ENCODE measurements around the gene NKAIN1. TPM values are rescaled to one million over a fixed set of nuclear protein-coding genes. Genes with fewer than 3 reads are reported as not detected.

The NKAIN1 gene
- total RNA-seq, 1 experiment from 2014 or later: not detected

DNA sequence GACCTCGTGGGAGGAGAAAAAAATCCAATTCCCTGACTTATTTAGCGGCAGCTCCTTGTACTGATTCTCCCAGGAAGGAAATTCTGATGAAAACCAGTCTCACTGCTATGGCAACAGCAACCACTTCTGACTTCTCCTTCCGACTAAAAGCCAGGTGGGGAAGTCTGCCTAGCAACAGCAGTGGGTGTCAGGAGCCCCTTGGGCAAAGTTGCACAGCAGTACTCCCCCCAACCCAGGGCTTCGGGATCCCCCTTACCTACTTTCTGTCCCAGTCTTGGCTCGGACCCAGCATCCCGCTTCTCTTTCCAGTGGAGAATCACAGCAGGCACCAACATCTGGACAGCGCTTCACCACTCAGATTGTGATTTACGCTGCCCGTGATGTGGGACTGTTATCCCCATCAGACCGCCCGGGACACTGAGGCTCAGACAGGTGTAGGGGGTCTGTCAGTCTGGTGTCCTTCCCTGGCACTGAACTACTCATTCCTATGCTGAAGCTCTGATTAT, 24.6 kb downstream of the NKAIN1 start:
- TF ChIP-seq, protein P1, sequence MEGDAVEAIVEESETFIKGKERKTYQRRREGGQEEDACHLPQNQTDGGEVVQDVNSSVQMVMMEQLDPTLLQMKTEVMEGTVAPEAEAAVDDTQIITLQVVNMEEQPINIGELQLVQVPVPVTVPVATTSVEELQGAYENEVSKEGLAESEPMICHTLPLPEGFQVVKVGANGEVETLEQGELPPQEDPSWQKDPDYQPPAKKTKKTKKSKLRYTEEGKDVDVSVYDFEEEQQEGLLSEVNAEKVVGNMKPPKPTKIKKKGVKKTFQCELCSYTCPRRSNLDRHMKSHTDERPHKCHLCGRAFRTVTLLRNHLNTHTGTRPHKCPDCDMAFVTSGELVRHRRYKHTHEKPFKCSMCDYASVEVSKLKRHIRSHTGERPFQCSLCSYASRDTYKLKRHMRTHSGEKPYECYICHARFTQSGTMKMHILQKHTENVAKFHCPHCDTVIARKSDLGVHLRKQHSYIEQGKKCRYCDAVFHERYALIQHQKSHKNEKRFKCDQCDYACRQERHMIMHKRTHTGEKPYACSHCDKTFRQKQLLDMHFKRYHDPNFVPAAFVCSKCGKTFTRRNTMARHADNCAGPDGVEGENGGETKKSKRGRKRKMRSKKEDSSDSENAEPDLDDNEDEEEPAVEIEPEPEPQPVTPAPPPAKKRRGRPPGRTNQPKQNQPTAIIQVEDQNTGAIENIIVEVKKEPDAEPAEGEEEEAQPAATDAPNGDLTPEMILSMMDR (IDR thresholded peaks at IDR 0.05; ENCODE audit: unreplicated experiment): no peak
- H3K9me3 Mint-ChIP-seq (ENCODE audit: low read depth, unreplicated experiment): no peaks in the 10 kb centered on the region
- no TSS peak for BruUV-seq (replicated peaks)
- CTCF ChIA-PET: no interaction called here
- no peak overlapping the region for H3K27ac Mint-ChIP-seq (ENCODE audit: unreplicated experiment)
- intact Hi-C loops (cut with micrococcal nuclease; ENCODE audit: unreplicated experiment): no loop called here
- no peak overlapping the region for H3K4me3 Mint-ChIP-seq (ENCODE audit: low read depth, unreplicated experiment)
- no peak for DNase-seq
- peaks cover 24% of the 10 kb centered on the region for H3K27me3 Mint-ChIP-seq (ENCODE audit: unreplicated experiment)
- H3K36me3 Mint-ChIP-seq (ENCODE audit: insufficient read depth, unreplicated experiment): no peaks in the 10 kb centered on the region
- no peaks in the 10 kb centered on the region for H3K4me1 Mint-ChIP-seq (ENCODE audit: low read depth, unreplicated experiment)

DNA sequence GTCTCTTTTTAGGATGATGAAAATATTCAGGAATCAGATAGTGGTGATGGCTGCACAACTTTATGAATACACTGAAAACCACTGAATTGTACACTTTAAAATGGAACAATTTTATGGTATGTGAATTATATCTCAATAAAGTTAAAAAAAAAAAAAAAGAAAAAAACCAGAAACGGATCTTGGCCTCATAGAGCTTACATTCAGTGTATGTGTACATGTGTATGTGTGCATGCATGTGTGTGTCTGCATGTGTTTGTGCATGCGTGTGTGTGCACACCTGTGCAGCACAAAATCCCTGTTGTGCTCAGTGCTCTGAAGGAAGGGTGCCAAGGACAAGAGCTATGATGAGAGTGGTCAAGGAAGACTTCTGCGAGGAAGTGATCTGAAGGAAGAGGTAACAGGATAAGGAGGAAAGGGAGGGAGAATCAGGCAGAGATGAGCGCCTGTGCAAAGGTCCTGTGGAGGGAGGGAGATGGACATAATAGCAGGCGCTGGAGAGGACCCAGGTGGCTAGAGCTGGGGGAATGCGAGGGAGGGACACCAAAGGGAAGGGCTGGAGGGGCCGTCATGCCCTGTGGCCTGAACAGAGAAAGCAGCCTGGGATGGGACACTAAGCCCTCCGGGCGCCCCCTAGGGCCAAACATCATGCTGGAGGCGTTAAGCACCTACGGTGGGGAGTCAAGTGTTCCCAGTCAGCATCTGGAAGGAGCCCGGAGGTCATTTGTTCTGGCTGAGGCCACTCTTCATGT, 25.2 kb downstream of the NKAIN1 start:
- Mint-ChIP-seq H3K9me3 (ENCODE audit: low read depth, unreplicated experiment) (no peaks in the 10 kb centered on the region), H3K4me3 (ENCODE audit: low read depth, unreplicated experiment) (no peak overlapping the region), H3K36me3 (ENCODE audit: insufficient read depth, unreplicated experiment) (no peaks in the 10 kb centered on the region), H3K27me3 (ENCODE audit: unreplicated experiment) (peaks cover 24% of the 10 kb centered on the region), H3K27ac (ENCODE audit: unreplicated experiment) (no peak overlapping the region), H3K4me1 (ENCODE audit: low read depth, unreplicated experiment) (no peaks in the 10 kb centered on the region)
- TF ChIP-seq, protein P1 (IDR thresholded peaks at IDR 0.05; ENCODE audit: unreplicated experiment): no peak
- intact Hi-C loops (cut with micrococcal nuclease; ENCODE audit: unreplicated experiment): no loop called here
- BruUV-seq (replicated peaks): no TSS peak
- no peak for DNase-seq
- CTCF ChIA-PET: no interaction called here

DNA sequence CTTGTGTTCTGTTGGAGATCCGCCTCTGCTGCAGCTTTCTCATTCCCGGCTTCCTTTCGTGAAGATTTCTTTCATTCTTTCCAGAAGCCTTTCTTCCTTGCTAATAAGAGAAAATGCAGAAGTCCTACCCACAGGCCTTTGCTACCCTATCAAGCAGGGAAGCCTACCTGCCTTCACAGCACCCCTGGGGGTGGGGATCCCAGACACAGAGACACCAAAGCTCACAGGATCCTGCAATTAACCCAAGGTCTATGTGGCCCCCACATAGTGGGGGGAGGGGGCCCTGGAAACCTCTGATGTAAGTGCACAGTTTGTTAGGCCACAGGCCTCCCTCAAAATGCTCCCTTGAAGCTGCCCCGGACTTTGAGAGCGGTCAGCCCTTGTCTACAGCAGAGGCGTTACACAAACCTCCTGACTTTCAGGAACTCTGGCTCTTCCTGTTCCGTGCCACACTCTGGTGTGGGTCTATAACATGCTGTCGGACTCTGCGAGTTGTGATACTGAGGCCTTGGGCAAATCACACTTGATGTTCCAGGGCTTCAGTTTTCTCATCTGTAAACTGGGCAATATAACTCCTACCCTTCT, 31.2 kb downstream of the NKAIN1 start:
- TF ChIP-seq, protein P1 (IDR thresholded peaks at IDR 0.05; ENCODE audit: unreplicated experiment): no peak
- no peak overlapping the region for H3K4me3 Mint-ChIP-seq (ENCODE audit: low read depth, unreplicated experiment)
- intact Hi-C loops (cut with micrococcal nuclease; ENCODE audit: unreplicated experiment): no loop called here
- CTCF ChIA-PET: no interaction called here
- no peaks in the 10 kb centered on the region for H3K4me1 Mint-ChIP-seq (ENCODE audit: low read depth, unreplicated experiment)
- no peaks in the 10 kb centered on the region for H3K36me3 Mint-ChIP-seq (ENCODE audit: insufficient read depth, unreplicated experiment)
- no peak for DNase-seq
- H3K27me3 Mint-ChIP-seq (ENCODE audit: unreplicated experiment): peaks cover under 1% of the 10 kb centered on the region
- no TSS peak for BruUV-seq (replicated peaks)
- H3K27ac Mint-ChIP-seq (ENCODE audit: unreplicated experiment): no peak overlapping the region
- H3K9me3 Mint-ChIP-seq (ENCODE audit: low read depth, unreplicated experiment): no peaks in the 10 kb centered on the region

DNA sequence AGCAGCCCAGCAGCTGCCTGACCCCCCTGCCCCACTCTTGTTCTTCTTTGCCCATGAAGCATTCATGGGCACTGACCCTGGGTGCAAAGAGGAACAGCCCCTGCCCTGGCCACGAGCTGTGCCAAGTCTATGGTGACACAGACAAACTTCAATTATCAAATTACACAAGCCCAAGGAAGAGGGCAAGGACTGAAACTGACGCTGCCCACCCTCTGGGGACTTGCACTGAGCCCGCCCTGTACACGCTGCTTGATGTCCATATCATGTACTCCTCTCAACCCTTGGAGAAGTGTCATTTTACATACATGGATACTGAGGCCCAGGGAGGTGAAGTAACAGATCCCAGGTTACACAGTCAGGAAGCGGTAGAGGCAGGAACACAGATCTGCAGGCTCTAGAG, 32.1 kb downstream of the NKAIN1 start:
- intact Hi-C loops (cut with micrococcal nuclease; ENCODE audit: unreplicated experiment): no loop called here
- H3K4me3 Mint-ChIP-seq (ENCODE audit: low read depth, unreplicated experiment): no peak overlapping the region
- no peaks in the 10 kb centered on the region for H3K4me1 Mint-ChIP-seq (ENCODE audit: low read depth, unreplicated experiment)
- DNase-seq: no peak
- H3K27me3 Mint-ChIP-seq (ENCODE audit: unreplicated experiment): no peaks in the 10 kb centered on the region
- H3K9me3 Mint-ChIP-seq (ENCODE audit: low read depth, unreplicated experiment): no peaks in the 10 kb centered on the region
- H3K36me3 Mint-ChIP-seq (ENCODE audit: insufficient read depth, unreplicated experiment): no peaks in the 10 kb centered on the region
- TF ChIP-seq, protein P1 (IDR thresholded peaks at IDR 0.05; ENCODE audit: unreplicated experiment): no peak
- H3K27ac Mint-ChIP-seq (ENCODE audit: unreplicated experiment): no peak overlapping the region
- BruUV-seq (replicated peaks): no TSS peak
- CTCF ChIA-PET: interaction anchor here (0.6 kb wide), 1 partner anchor 10 kb away, joined by 5 read pairs; no protein-coding TSS in a partner anchor

Measured in Calu3 (cell line).